ENCODE results near the gene PAX2.

GRCh38 chr10:100782461-100783244 lies 37.3 kb downstream of the PAX2 start:
- TF ChIP-seq CTCF (conservative IDR thresholded peaks at IDR 0.05) (no peak), ZFX (IDR thresholded peaks at IDR 0.05) (no peak)
